IMR-90 (cell line): ENCODE measurements around the gene ANO8. TPM values are rescaled to one million over a fixed set of nuclear protein-coding genes. Genes with fewer than 3 reads are reported as not detected.

Source experiments
- ATAC-seq: fragments of 200-7000 bp; cut with Tn5 transposase; 2 replicates; pipeline ENCODE4 v1.9.1; 2020; ENCODE audit warnings: low read depth, mild to moderate bottlenecking, moderate library complexity
- BruUV-seq: library from RNA; stranded (reverse); fragments of 400-500 nt; replicated peaks from 2 replicates; lab custom pipeline; 2021; lab: Mats Ljungman, UMichigan
- CTCF ChIA-PET: fragments of 300-600 bp; formaldehyde crosslinking; extraction: SDS; loops from one replicate; lab custom pipeline; 2021; ENCODE audit warnings: antibody characterized with exemption; lab: Yijun Ruan, JAX
- POLR2A ChIA-PET: fragments of 300-600 bp; sonication (Branson Sonifier 250); formaldehyde crosslinking; loops from one replicate; lab custom pipeline; 2022; ENCODE audit warnings: antibody characterized with exemption; ENCODE audit not compliant: unreplicated experiment; lab: Charles Lee
- DNase-seq: peaks from one replicate; pipeline ENCODE4 v3.0.0; 2013
- H2AFZ ChIP-seq: replicated peaks from 2 replicates; pipeline ENCODE3; 2013; ENCODE audit warnings: low read length, mild to moderate bottlenecking; ENCODE audit not compliant: poor library complexity
- H2AK5ac ChIP-seq: 2 replicates; pipeline ENCODE4 v1.6.1; 2013; ENCODE audit warnings: low read depth, low read length, inconsistent platforms
- H2AK9ac ChIP-seq: replicated peaks from 2 replicates; pipeline ENCODE3; 2013; ENCODE audit warnings: mild to moderate bottlenecking, low read depth, low read length, moderate library complexity; ENCODE audit not compliant: poor library complexity
- H2BK120ac ChIP-seq: 2 replicates; pipeline ENCODE4 v1.6.1; 2013; ENCODE audit warnings: low read depth, low read length, inconsistent platforms
- H2BK15ac ChIP-seq: 3 replicates; pipeline ENCODE4 v1.6.1; 2013; ENCODE audit warnings: low read depth, low read length, inconsistent platforms
- H2BK20ac ChIP-seq: 2 replicates; pipeline ENCODE4 v1.6.1; 2013; ENCODE audit warnings: low read depth, mild to moderate bottlenecking, inconsistent platforms, low read length, moderate library complexity
- H2BK5ac ChIP-seq: 2 replicates; pipeline ENCODE4 v1.6.1; 2013; ENCODE audit warnings: mild to moderate bottlenecking, low read depth, low read length, inconsistent platforms; ENCODE audit not compliant: poor library complexity, severe bottlenecking
- H3K14ac ChIP-seq: replicated peaks from 2 replicates; pipeline ENCODE4 v1.6.1; 2013; ENCODE audit warnings: low read depth, low read length, inconsistent platforms
- H3K18ac ChIP-seq: 2 replicates; pipeline ENCODE4 v1.6.1; 2013; ENCODE audit warnings: low read depth, low read length, control low read depth
- H3K23ac ChIP-seq: 2 replicates; pipeline ENCODE4 v1.6.1; 2013; ENCODE audit warnings: low read depth, low read length, inconsistent platforms
- H3K27ac ChIP-seq: 2 replicates; pipeline ENCODE4 v1.5.1; 2013; ENCODE audit warnings: mild to moderate bottlenecking, control low read depth, low read length; ENCODE audit not compliant: insufficient read depth
- H3K27me3 ChIP-seq: 2 replicates; pipeline ENCODE4 v1.6.1; 2013; ENCODE audit warnings: low read length; ENCODE audit not compliant: control insufficient read depth, insufficient read depth
- H3K36me3 ChIP-seq: 2 replicates; pipeline ENCODE4 v1.6.1; 2013; ENCODE audit warnings: low read length, mixed read lengths; ENCODE audit not compliant: control insufficient read depth, insufficient read depth
- H3K4ac ChIP-seq: 2 replicates; pipeline ENCODE4 v1.6.1; 2013; ENCODE audit warnings: low read depth, low read length, inconsistent platforms
- H3K4me1 ChIP-seq: 2 replicates; pipeline ENCODE4 v1.6.1; 2013; ENCODE audit warnings: low read length, mixed read lengths; ENCODE audit not compliant: control insufficient read depth, insufficient read depth
- H3K4me2 ChIP-seq: 2 replicates; pipeline ENCODE4 v1.6.1; 2013; ENCODE audit warnings: low read depth, mild to moderate bottlenecking, control low read depth, low read length, moderate library complexity
- H3K4me3 ChIP-seq: 2 replicates; pipeline ENCODE4 v1.5.1; 2013; ENCODE audit warnings: low read depth, mild to moderate bottlenecking, control low read depth, low read length, moderate library complexity; ENCODE audit not compliant: insufficient read depth
- H3K56ac ChIP-seq: 2 replicates; pipeline ENCODE4 v1.6.1; 2013; ENCODE audit warnings: low read length, inconsistent platforms; ENCODE audit not compliant: insufficient read depth; ENCODE audit errors: extremely low read depth
- H3K79me1 ChIP-seq, 2 experiments: 2 replicates each; pipeline ENCODE4 v1.6.1; 2013; ENCODE audit warnings: low read length in 2 of 2, inconsistent platforms in 1 of 2, low read depth in 1 of 2
- H3K9ac ChIP-seq: 2 replicates; pipeline ENCODE4 v1.6.1; 2013; ENCODE audit warnings: low read depth, low read length, control low read depth
- H3K9me1 ChIP-seq: 2 replicates; pipeline ENCODE4 v1.6.1; 2013; ENCODE audit warnings: low read length, inconsistent platforms; ENCODE audit not compliant: insufficient read depth
- H3K9me3 ChIP-seq: 2 replicates; pipeline ENCODE4 v1.6.1; 2013; ENCODE audit warnings: low read length; ENCODE audit not compliant: control insufficient read depth, insufficient read depth
- H4K20me1 ChIP-seq: 2 replicates; pipeline ENCODE4 v1.6.1; 2013; ENCODE audit warnings: low read length, inconsistent platforms; ENCODE audit not compliant: insufficient read depth
- H4K5ac ChIP-seq: 2 replicates; pipeline ENCODE4 v1.6.1; 2013; ENCODE audit warnings: mild to moderate bottlenecking, low read depth, low read length, control low read depth
- H4K8ac ChIP-seq, 2 experiments: 2 replicates each; pipeline ENCODE4 v1.6.1; 2013; ENCODE audit warnings: low read depth in 2 of 2, low read length in 2 of 2, control low read depth in 1 of 2, inconsistent platforms in 1 of 2
- H4K91ac ChIP-seq: 2 replicates; pipeline ENCODE4 v1.6.1; 2013; ENCODE audit warnings: low read depth, low read length, inconsistent platforms; ENCODE audit not compliant: insufficient read depth
- BHLHE40 ChIP-seq: fragments of 150-350 bp; IDR thresholded peaks from 2 replicates; pipeline ENCODE4 v1.6.1; 2016; ENCODE audit warnings: mild to moderate bottlenecking, low read depth, low read length
- CEBPB ChIP-seq: IDR thresholded peaks from 2 replicates; pipeline ENCODE4 v1.6.1; 2012; ENCODE audit warnings: low read depth, low read length, improper control_type of control experiment
- CHD1 ChIP-seq: IDR thresholded peaks from 2 replicates; pipeline ENCODE4 v1.6.1; 2012; ENCODE audit warnings: low read depth, low read length, improper control_type of control experiment
- FOS ChIP-seq: fragments of 150-350 bp; IDR thresholded peaks from 2 replicates; pipeline ENCODE4 v1.6.1; 2016; ENCODE audit warnings: low read depth, low read length
- MAFK ChIP-seq: IDR thresholded peaks from 2 replicates; pipeline ENCODE4 v1.6.1; 2012; ENCODE audit warnings: low read depth, low read length, improper control_type of control experiment
- MXI1 ChIP-seq: IDR thresholded peaks from 2 replicates; pipeline ENCODE4 v1.6.1; 2012; ENCODE audit warnings: low read depth, mild to moderate bottlenecking, low read length, moderate library complexity, borderline replicate concordance
- POLR2A ChIP-seq: IDR thresholded peaks from 2 replicates; pipeline ENCODE4 v1.6.1; 2012; ENCODE audit warnings: mild to moderate bottlenecking, low read depth, low read length
- RAD21 ChIP-seq: IDR thresholded peaks from 2 replicates; pipeline ENCODE4 v1.6.1; 2012; ENCODE audit warnings: low read length, improper control_type of control experiment
- RCOR1 ChIP-seq: IDR thresholded peaks from 2 replicates; pipeline ENCODE4 v1.6.1; 2012; ENCODE audit warnings: mild to moderate bottlenecking, low read length, improper control_type of control experiment; ENCODE audit not compliant: insufficient replicate concordance
- RFX5 ChIP-seq: IDR thresholded peaks from 2 replicates; pipeline ENCODE4 v1.8.0; 2012; ENCODE audit warnings: low read depth, mild to moderate bottlenecking, low read length, moderate library complexity
- SMC3 ChIP-seq: fragments of 150-350 bp; IDR thresholded peaks from 2 replicates; pipeline ENCODE4 v1.6.1; 2016; ENCODE audit warnings: low read depth, mild to moderate bottlenecking, antibody characterized with exemption, low read length, moderate library complexity
- WGBS, 2 experiments: methylation state at CpG; one replicate each; pipeline versions ENCODE4 v1.1.5 to v1.1.7; 2013; ENCODE audit warnings: missing lambda C conversion rate in 2 of 2; ENCODE audit not compliant: insufficient read length in 1 of 2; ENCODE audit errors: extremely low coverage in 2 of 2; 5-methylcytosine and 5-hydroxymethylcytosine counted together
- dilution Hi-C: fragments of 300-500 bp; cut with HindIII; formaldehyde crosslinking; loops from one replicate; pipeline ENCODE4 v1.14.3; 2018; ENCODE audit warnings: low sequenced_read_pairs; ENCODE audit not compliant: unreplicated experiment
- in situ Hi-C: fragments of 300-500 bp; cut with MboI; formaldehyde crosslinking; loops from 3 replicates; pipeline ENCODE4 v1.14.3; 2019; ENCODE audit warnings: low sequenced_read_pairs, inconsistent platforms, mixed read lengths
- intact Hi-C: fragments of 100-400 bp; cut with micrococcal nuclease; formaldehyde crosslinking; loops from 2 replicates; pipeline ENCODE4 v1.10.0; 2022
- polyA plus RNA-seq, 3 experiments: library from polyadenylated mRNA; depleted of rRNA; stranded (reverse); fragments of >200 nt; gene quantifications; 2 replicates each; pipeline ENCODE4 v1.2.3, GENCODE V29; 2012; ENCODE audit warnings: low replicate concordance in 1 of 3
- total RNA-seq: library from RNA; depleted of rRNA; stranded (reverse); fragments of >200 nt; gene quantifications from 2 replicates; pipeline ENCODE4 v1.2.3, GENCODE V29; 2012
- TF ChIP-seq, protein P1 (sequence below): conservative IDR thresholded peaks from 2 replicates; pipeline ENCODE4 v1.5.1; 2012; ENCODE audit warnings: mild to moderate bottlenecking, low read depth, low read length, improper control_type of control experiment
- TF ChIP-seq, protein P2 (sequence below): fragments of 150-350 bp; IDR thresholded peaks from 2 replicates; pipeline ENCODE4 v1.6.1; 2017; ENCODE audit warnings: mild to moderate bottlenecking, antibody characterized with exemption, low read length, low read depth

The ANO8 gene
- total and polyA plus RNA-seq, 2 of the 4 experiments (the other 2 are of a cell fraction) = 1.6 to 5.6 TPM

DNA sequence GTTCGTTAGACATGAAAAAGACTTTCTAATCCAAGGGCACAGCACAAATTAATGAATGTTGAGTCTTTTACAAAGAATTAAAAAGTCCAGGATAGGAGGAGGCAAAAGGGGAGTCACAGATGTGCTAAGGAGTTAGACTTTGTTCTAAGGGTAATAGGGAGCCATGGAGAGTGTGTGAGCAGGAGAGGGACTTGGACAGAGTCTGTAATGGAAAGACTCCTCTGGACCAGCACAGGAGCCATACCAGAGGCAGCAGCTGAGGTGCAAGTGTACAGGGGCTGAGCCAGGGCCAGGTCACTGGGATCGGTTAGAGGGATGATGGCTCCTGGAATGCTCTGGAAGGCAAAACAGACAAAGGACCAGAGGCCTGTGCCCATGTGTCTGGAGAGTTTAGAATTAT, 13.2 kb upstream of the ANO8 start:
- Histone ChIP-seq H3K23ac (no peak overlapping the region), H4K8ac (no peak overlapping the region), H3K4me2 (no peak overlapping the region), H2BK120ac (no peak overlapping the region), H2BK15ac (no peak overlapping the region), H4K20me1 (no peaks in the 10 kb centered on the region; the same call in 1 of the 2 replicates), H2AK9ac (no peak overlapping the region), H2BK20ac (no peak overlapping the region), H4K5ac (no peak overlapping the region), H2AK5ac (no peak overlapping the region; the same call in 1 of the 2 replicates), H3K27ac (no peak overlapping the region), H3K27me3 (peaks cover 5% of the 10 kb centered on the region; the same call in 1 of the 2 replicates), H3K9me1 (no peaks in the 10 kb centered on the region), H4K91ac (no peak overlapping the region), H3K18ac (no peak overlapping the region), H3K79me1 (no peaks in the 10 kb centered on the region), H3K4me3 (no peak overlapping the region), H3K56ac (no peak overlapping the region), H3K36me3 (no peaks in the 10 kb centered on the region; the same call in 1 of the 2 replicates), H3K14ac (no peak overlapping the region), H2AFZ (no peak overlapping the region), H3K4me1 (0 out of 2 replicates have a peak, but pooled peaks cover 2% of the 10 kb centered on the region), H3K9ac (no peak overlapping the region), H2BK5ac (no peak overlapping the region), H3K4ac (no peak overlapping the region), H3K9me3 (no peaks in the 10 kb centered on the region)
- dilution Hi-C loops (no loop called here), intact Hi-C loops (loop anchor here (2.0 kb wide), 1 partner anchor 507 kb away; no protein-coding TSS in a partner anchor), in situ Hi-C loops (loop anchor here (5.0 kb wide), 1 partner anchor 39 kb away; no protein-coding TSS in a partner anchor)
- no TSS peak for BruUV-seq
- ChIA-PET POLR2A (no interaction called here), CTCF (interaction anchor here (1.5 kb wide), 1 partner anchor 38 kb away, joined by 3 read pairs; no protein-coding TSS in a partner anchor)
- TF ChIP-seq POLR2A = no peak
- no peak for TF ChIP-seq CEBPB
- TF ChIP-seq SMC3 = no peak
- no peak for TF ChIP-seq MAFK
- TF ChIP-seq RCOR1 = no peak
- TF ChIP-seq, protein P1, sequence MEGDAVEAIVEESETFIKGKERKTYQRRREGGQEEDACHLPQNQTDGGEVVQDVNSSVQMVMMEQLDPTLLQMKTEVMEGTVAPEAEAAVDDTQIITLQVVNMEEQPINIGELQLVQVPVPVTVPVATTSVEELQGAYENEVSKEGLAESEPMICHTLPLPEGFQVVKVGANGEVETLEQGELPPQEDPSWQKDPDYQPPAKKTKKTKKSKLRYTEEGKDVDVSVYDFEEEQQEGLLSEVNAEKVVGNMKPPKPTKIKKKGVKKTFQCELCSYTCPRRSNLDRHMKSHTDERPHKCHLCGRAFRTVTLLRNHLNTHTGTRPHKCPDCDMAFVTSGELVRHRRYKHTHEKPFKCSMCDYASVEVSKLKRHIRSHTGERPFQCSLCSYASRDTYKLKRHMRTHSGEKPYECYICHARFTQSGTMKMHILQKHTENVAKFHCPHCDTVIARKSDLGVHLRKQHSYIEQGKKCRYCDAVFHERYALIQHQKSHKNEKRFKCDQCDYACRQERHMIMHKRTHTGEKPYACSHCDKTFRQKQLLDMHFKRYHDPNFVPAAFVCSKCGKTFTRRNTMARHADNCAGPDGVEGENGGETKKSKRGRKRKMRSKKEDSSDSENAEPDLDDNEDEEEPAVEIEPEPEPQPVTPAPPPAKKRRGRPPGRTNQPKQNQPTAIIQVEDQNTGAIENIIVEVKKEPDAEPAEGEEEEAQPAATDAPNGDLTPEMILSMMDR = no peak
- no peak for TF ChIP-seq RFX5
- TF ChIP-seq FOS = no peak
- no peak for TF ChIP-seq MXI1
- no peak for TF ChIP-seq RAD21
- no peak for TF ChIP-seq CHD1
- TF ChIP-seq BHLHE40 = no peak
- TF ChIP-seq, protein P2, sequence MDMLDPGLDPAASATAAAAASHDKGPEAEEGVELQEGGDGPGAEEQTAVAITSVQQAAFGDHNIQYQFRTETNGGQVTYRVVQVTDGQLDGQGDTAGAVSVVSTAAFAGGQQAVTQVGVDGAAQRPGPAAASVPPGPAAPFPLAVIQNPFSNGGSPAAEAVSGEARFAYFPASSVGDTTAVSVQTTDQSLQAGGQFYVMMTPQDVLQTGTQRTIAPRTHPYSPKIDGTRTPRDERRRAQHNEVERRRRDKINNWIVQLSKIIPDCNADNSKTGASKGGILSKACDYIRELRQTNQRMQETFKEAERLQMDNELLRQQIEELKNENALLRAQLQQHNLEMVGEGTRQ = no peak
- ATAC-seq (no peak), DNase-seq (no peak)
- WGBS, 2 experiments = no CpG with 5 or more reads among the region's 2 CpGs
